GM21381 (cell line): ENCODE measurements around the gene LDLRAP1.
A peak's percentile ranks its signal among the peaks of the same experiment; 100 is the strongest.

ENCODE experiments used
- ATAC-seq: cut with Tn5 transposase; IDR thresholded peaks from one replicate; pipeline ENCODE4 v1.9.1; 2021; ENCODE audit warnings: mild to moderate bottlenecking, moderate library complexity; ENCODE audit not compliant: unreplicated experiment

The LDLRAP1 gene

DNA sequence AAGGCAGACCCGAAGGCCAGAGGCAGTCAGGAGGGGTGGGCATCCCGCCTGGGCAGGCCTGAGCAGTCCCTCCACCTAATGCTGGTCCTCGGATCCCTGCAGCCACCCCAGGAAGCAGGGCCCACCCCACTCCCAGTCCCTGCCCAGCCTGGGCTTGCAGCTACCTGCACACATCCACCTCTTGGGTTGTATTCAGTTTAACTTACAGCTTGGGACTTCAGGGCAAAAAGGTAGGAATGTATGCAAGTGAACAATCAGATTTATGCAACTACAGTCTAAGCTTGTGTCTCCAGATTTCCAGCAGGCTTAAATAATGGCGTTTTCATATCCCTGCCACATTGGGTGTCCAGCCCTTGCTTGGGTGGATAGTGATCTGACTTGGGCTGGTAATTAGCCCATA is 17.4 kb downstream of the LDLRAP1 start:
- no peak for ATAC-seq

DNA sequence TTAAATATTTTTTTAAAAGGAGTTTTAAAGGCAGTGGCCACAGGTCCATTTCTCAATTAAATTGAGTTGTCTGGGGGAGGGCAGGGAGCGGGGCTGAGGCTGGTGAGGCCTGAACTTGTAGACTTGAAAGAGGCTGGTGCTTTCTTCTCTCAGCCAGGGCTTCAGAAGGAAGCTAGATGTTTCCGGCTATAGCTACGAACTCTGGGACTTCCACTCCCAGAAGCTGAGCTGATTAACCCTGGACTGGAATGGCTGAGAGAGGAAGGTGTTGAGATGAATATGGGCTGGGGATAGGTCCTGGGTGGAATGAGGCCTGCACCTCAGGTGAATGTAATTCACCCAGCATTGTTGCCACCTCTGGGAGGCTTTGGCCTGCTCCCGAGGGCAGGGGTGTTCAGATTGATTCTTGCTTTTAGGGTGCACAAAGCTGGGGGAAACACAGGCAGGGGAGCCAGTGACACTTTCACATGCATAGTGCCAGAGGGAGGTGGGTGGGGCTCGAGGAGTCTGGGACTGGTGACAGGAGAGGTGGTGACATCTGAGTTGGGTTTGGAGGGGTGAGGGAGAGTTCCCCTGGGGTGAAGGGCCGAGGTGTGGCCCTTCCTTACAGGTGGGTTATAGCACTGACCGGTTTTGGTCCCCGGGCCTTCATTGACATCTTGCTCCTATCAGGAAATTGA is 18.2 kb downstream of the LDLRAP1 start:
- ATAC-seq, result no peak

DNA sequence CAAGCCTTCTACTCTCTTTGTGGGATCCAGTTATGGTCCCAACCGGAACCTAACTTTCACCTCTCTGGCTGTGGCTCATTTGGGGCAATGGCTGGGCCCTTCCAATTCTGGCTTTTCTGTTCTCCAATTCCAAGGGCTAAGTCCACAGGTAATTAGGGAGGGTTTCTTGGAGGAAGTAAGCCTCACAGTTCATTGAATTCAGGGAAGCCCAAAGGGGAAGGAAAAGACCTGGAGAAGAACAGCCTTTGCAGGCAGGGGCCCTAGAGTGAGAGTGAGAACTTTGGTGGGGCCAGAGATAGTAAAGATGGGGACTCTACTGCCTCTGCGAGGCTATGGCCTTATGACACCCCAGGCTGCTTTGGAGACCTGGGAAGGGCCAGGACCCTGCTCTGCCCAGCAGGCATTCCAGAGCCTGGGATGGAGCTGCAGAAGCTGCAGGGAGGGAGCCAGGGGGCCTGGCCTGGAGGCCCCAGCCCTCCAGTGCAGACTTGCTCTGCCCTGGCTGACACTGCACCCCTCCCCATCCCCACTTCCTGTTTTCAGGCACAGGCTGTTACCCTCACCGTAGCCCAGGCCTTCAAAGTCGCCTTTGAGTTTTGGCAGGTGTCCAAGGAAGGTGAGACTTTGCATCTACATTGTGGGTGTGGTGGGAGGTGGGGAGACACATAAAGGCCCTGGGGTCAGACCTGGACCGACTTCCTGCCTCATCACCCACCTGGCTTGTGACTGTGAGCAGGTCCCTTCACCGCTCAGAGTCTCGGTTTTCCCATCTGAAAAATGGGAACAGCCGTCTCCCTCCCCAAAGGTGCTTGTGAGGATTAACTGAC is 18.9 kb downstream of the LDLRAP1 start:
- ATAC-seq, result peak; percentile 87

DNA sequence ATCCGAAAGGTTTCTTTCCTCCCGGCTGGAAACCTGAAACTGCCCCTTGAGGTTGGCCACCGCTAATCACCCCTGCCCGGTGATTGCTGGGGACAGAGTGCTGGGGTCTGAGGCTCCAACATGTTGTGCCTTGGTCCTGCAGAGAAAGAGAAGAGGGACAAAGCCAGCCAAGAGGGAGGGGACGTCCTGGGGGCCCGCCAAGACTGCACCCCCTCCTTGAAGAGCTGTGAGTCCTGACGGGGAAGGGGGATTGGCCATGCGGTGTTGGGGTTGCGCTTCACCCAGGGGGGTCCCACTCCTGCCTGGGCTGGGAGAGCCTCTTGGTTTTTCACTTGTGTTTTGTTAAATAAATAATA is 19.5 kb downstream of the LDLRAP1 start:
- no peak for ATAC-seq

DNA sequence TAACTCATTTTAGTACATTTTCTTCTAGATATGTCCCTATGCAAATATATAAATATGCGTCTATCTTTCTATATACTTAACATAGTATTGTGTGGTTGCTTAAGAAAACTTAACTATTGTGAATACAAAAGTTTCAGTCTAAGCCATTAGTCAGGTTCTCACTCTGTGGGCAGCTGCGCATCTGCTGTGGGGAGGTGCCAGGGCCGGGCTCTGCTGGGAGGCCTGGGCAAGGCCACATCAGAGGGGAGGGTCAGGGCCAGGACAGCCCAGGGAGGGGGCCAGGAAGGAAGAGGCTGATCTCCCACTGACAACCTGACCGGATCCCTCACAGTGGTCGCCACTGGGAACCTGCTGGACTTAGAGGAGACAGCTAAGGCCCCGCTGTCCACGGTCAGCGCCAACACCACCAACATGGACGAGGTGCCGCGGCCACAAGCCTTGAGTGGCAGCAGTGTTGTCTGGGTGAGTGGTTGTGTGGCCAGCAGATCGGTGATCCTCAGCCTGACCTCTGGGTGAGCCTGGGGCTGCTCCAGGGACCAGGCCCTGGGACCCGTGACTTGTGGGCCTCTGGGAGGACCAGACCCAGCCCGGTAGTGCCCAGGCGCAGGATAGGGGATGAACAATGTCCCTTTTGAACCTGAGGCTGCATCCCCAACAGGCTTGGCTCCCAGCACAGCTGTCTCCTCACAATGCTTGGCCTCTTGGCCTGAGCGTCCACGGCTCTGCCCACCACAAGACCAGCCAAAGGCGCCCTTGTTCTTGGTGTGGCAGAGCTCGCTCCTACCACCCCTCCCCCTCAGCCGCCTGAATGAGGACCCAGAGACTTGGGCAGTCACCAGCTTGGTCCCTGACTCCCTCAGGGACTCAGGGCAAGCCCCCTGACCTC is 20.2 kb downstream of the LDLRAP1 start:
- no peak for ATAC-seq

DNA sequence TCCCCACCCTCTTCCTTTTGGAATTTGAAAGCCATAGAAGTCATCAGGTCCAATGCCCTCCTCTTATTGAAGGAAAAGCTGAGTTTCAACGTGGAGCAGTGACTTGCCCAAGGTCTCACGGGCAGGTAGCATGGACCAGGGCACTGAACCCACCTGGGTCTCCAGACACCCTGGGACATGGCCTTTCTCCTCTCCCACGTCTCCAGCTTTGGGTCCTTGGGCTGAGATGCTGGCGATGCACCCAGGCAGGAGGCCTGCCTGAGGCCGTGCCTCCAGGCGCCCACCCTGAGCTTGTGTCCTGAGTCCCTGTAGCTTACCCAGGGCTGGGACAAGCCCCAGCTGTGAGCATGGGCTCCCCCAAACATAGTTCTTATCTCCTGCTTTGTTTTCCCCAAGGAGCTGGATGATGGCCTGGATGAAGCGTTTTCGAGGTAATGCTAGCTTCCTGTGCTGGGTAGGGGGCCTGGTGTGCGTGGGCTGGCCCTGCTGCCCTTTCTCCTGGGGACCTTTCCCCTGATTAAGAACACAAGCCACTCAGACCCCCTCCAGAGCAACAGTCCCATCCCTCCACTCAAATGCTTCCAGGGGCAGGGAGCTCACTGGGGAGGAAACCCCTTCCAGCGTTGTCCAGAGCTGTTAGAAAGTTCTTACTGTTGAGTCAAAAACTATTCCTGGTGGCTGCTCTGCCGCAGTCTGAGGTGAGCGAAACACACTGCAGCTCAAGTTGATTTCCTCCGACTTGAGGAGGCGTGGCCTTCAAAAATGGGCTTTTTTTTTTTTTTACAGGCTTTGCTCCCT is 21.6 kb downstream of the LDLRAP1 start:
- no peak for ATAC-seq

DNA sequence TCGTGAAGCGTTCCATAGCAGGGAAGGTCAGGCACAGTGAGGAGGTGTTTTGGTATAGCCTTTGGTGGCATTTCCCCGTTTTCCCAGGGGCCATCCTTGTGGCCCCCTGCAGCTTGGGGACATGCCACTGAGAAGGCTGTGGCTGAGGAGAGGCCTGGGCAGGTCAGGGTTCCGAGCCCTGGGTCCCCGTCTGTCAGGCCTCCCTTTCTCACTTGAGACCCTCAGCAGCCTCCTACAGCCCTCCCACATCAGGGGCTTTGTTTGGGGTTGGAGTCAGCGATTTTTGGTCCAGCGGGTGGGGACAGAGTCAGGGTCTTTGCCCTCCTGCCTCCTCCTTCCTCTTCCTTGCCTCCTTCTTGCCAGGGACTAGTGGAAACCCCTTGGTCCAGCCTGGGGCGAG is 22.2 kb downstream of the LDLRAP1 start:
- no peak for ATAC-seq

DNA sequence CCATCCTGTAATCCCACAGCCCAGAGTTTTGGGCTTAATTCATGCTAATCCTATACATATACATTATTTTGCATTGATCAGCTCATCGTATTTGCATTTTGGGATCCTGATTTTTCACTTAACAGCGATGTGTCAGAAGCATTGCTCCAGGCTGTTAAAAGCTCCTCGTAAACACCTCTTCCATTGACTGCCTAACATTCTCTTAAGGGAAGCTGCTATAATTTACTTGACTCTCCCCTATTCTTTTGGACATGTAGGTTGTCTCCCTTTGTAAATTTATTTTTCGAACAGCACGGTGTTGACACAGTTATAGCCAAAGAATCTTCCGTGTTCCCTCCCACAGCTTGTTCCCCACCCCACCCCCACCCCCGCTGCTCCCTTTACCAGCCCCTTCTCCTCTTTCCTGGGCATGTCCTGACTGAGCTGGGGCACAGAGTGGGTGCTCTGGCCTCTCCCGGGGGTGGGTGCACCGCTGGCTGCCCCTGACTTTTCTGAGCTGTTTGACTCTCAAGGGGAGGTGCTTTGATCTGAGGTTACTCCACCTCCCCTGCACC is 22.8 kb downstream of the LDLRAP1 start:
- ATAC-seq, result no peak

DNA sequence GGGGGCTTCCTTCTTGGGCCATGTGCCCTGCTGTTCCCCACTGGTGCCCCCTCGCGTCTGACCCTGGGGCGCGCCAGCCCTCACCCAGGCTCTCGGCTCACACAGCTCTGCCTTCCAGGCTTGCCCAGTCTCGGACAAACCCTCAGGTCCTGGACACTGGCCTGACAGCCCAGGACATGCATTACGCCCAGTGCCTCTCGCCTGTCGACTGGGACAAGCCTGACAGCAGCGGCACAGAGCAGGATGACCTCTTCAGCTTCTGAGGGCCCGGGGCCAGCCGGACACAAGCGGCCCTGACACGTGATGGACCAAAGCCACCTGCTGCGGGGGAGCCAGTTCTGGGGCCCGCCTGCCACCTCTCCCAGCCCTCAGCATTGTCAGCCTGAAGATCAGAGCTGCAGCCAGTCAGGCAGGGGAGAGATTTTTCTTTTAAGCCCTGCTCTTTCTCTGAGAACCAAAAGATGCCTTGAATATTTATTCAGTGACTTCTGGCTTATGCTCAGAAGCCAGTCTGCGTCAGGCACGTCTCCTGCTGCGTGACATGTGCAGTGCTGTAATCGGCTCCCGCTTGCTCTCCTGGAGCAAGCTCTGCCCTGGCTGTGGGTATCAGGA is 23.4 kb downstream of the LDLRAP1 start:
- no peak for ATAC-seq

DNA sequence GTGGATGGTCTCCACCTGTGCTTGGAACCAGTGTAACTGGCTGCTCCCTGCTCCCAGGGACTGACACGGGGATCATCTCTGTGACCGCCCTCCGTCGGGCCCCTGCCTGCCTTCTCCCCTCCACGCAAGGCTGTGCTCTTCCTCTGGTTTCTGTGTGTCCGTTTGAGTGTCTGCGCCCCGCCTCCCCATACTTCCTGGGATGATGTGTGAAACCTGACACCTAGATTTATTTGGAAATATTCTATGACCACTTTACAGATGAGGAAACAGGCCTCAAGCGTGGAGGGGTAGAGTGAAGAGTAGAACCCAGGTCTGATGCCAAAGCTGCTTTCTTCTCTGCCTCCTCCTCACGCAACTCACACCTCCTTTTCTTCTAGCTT is 24.3 kb downstream of the LDLRAP1 start:
- ATAC-seq, result no peak

DNA sequence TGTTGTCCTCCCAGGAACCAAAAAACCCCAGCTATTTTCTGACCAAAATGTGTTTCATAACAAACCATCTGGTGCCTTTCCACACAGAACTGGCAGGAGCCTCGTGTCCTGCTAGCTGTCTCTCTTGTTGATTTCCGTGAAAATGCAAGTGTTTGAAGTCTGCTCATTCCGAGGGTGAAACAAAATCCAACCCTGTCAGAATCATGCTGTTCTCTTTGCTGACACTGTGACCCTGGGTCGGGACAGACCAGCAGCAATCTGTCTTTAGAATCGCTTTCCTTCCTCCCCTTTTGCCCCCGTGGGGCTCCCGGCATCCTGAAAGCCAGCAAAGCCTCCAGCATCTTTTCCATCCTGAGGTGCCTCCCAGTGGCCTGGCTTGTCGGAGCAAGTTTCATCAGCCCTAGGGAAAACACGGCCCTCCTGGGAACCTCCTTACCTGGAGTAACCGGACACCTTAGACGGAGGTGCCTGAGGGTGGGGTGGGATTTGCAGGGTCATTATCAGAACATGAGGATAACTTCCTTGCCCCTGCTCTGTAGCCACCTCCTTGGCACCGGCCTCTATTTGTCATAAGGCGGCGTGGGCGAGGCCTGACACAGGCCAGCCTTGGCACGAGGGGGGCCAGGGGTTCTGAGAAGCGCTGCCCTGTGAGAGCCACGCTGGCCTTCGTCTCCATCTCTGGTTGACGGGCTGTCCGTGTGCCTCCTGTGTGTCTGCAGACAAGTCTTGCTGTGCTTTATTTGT is 24.9 kb downstream of the LDLRAP1 start:
- ATAC-seq, result no peak

DNA sequence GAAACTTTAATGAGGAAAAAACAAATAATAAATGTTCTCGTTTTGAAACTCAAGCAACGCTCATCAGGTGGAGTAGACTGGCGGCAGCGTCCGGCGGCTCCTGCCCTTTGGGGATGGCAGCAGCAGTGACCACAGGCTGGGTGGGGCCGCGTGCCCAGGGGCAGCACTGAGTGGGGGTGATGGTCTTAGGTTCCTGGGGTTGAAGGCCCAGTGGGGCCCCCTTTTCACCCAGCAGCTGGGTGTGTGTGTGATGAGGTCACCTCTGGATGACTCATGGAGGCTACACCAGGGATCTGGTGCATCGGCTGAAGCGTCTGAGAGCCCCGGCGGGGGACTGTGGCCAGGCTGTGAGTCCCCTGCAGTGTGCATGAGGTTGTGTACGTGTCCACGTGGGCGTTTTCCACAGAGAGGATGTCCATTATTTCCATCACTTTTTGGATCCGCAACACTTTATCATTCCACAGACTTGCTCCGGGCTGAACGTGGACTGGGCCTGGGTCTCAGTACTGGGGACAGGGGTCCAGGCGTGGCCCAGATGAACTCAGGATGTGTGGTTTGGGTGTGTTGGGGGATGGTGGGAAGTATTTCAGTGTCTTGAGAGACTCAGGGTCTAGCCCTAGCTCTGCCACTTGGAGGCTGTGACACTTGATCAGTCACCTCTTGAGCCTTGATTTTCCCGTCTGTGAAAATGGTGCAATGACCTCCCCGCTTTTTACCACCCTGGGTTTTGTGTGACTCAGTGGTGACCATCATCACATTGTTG is 25.6 kb downstream of the LDLRAP1 start:
- no peak for ATAC-seq

DNA sequence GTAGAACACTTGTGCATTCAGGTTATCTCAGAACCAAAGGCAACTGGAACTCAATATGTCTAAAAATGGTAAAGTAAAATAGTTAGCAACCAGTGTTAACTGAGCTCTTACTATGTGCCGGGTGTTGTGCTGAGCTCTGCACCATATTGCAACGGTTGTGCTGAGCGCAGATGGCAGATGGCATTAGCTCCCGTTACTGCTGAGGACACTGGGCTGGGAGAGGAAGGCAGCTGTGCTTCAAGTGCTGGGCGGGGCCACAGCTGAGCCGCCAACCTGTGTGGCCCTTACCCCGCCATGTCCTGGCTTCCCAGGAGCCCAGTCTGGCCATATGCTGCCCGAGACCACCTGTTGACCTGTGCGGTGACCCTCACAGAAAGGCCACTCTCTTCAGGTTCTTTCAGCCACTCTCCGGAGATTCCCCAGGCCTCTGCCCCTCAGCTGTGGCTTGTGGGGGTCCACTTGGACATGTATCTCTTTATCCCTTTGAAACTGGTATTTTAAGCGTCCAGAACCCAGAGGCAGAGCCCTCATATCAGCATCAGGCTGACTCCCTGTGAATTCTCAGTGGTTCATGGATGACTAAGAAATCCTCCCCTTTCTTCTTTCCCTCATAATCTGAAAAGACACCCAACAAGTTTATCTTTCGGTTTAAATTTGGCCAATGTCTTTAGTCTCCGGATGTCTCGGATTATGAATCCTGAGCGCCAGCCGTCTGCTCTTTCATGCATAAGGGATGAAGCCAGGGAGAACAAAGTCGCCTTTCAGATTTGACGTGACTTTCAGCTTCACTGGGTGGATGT is 26.4 kb downstream of the LDLRAP1 start:
- ATAC-seq, result no peak

DNA sequence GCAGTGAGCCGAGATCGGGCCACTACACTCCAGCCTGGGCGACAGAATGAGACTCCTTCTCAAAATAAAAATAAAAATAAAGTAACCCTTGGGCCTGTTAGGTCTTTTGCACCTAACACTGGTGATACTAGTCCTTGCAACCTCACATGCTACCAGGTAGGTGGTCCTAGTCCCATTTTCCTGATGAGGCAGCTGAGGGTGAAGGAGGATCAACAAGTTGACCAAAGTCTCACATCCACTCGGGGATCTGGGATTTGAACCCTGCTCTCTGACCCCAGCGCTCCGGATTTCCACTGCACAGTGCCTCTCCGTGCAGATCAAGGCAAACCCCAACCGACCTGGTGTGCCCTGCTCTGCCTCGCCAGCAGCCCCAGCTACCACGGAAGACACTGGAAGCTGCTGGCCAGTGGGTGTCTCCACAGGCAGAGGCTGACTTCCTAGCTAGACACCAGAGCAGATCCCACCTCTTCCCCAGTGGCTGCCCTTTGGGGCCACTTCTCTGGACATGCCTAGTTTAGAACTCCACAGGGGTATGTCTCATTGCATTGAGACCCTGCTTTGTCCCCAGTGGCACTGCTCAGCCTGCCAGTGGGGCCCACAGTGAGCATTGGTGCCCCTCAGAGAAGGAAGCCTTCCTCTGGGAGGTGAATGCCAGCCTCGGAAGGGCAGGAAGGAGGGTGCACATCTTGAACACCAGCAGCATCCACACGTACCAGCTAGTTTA is 27.6 kb downstream of the LDLRAP1 start:
- ATAC-seq, result no peak

DNA sequence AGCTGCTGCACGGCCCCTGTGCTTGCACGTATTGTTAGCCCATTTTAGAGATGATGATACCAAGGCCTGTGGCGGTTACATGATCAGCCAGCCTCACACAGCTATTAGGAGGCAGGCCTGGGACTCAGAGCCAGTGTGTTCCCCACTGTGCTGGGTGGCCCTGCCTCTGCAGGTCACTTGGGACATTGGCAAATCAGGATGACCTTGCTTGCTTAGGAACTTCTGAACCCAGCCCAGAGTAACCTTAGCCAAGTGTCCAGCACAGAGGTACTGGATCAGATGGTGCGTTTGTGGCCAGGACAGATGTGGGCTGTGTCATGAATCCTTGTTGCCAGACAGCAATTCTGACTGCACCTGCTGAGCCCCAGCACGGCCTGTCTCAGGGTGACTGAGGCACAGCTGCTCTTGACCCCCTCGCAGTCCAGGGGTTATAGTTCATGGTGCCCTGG is 28.1 kb downstream of the LDLRAP1 start:
- no peak for ATAC-seq

DNA sequence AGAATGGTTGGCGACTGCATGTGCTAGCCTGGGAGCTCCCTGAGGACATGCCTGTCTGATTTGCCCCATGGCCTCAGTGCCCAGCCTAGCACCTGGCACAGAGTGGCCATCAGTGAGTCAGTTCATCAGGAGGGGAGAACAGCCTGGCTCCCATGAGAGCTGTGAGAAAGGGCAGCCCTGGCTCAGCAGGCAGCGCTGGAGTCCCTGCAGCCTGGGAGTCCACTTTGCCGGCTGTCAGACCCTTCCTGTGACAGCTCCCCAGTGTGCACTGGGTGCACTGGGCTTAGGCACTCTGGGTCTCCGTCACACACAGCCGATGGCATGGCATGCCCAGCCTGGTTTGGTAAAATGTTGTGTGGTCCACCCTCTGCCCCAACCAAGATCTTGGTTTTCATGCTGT is 28.7 kb downstream of the LDLRAP1 start:
- ATAC-seq, result no peak
